Measurements from ENCODE around the gene SLC24A5.

DNA sequence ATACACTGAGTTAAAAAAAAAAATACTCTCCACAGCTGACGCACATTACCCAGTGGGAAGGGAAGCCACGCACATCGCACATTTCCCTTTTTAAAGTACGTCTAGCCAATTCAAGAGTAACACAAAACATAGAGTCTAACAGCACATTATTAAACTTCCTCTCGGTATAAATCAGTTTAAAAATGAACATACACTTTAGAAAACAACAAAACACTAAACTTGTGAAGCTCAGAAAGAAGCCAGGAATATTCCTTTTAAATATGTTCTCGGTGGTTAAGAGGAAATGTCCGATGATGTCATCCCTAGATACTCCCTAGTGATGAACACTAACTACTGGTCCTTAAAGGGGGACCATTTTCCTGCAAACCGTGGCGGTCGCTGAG lies 56.6 kb downstream of the SLC24A5 start:
- TF ChIP-seq, protein P1, sequence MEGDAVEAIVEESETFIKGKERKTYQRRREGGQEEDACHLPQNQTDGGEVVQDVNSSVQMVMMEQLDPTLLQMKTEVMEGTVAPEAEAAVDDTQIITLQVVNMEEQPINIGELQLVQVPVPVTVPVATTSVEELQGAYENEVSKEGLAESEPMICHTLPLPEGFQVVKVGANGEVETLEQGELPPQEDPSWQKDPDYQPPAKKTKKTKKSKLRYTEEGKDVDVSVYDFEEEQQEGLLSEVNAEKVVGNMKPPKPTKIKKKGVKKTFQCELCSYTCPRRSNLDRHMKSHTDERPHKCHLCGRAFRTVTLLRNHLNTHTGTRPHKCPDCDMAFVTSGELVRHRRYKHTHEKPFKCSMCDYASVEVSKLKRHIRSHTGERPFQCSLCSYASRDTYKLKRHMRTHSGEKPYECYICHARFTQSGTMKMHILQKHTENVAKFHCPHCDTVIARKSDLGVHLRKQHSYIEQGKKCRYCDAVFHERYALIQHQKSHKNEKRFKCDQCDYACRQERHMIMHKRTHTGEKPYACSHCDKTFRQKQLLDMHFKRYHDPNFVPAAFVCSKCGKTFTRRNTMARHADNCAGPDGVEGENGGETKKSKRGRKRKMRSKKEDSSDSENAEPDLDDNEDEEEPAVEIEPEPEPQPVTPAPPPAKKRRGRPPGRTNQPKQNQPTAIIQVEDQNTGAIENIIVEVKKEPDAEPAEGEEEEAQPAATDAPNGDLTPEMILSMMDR (IDR thresholded peaks at IDR 0.05), result no peak
- TF ChIP-seq POLR2AphosphoS5 (IDR thresholded peaks at IDR 0.05), result no peak
- TF ChIP-seq EP300 (IDR thresholded peaks at IDR 0.05; ENCODE audit: low read depth), result no peak
- TF ChIP-seq POLR2A (IDR thresholded peaks at IDR 0.05), result no peak

Data from transverse colon (tissue), 4 donors.